GM18858 (cell line): ENCODE results near the gene CCSER1.
"Not testable (repeated sequence)": the region's sequence is repeated elsewhere in the genome, so short reads cannot be mapped to it uniquely, and the experiment has no call there.

Experiments used
- ATAC-seq: cut with Tn5 transposase; IDR thresholded peaks from one replicate; pipeline ENCODE4 v1.9.1; 2021; ENCODE audit not compliant: unreplicated experiment

CCSER1 gene

DNA sequence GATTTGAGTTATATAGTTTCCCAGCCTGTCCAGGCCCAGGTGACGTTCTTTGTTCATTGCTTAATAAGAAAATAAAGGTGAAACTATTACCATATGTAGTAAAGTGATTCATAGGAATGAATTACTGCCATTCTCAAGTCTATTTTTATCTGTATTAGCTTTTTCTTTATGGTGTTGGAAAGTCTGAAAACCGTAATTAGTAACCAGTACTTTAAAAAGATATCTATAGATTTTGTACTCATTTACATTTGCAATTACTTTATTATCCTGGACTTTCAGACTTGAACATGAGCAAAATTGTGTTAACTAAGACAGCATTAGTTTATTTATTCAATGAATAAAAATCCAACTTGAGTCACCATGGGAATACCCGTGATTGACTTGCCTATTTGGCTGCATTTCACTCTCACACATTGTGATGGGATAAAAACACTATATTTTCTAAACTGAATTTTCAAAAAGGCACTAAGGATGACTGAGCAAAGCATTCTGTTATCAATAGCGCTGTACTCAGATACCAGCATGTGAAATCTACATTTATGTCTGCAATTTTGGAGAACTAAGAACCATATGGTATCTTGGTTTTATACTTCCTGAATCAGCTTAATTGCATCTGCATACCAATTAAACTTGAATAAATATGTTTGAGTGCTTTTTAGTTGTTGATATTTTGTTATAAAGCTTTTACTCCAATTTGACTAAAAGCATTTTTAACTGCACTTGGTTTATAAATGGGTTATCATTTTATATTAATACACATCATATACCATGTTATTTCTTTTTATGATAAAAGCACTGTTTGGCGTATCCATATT, 154.6 kb downstream of the CCSER1 start:
- no peak for ATAC-seq

DNA sequence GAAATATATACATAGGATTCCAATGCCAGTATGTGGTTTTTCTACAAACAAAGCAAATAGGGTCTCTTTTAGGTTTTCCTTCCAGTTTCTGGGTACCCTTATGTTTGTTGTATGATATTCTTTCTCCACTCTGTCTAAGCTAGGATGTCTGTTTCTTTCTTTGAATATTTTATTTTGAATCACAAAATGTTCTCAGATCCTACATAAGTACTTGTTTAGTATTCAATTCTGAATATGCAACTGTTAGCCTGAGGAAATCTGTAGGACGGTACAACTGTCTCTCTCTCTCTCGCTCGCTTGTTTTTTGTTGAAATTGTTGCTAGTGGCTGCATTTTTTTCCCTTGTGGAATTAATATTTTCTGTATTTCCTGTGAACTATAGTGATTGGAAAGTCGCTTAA, 163.2 kb downstream of the CCSER1 start:
- ATAC-seq, result no peak

DNA sequence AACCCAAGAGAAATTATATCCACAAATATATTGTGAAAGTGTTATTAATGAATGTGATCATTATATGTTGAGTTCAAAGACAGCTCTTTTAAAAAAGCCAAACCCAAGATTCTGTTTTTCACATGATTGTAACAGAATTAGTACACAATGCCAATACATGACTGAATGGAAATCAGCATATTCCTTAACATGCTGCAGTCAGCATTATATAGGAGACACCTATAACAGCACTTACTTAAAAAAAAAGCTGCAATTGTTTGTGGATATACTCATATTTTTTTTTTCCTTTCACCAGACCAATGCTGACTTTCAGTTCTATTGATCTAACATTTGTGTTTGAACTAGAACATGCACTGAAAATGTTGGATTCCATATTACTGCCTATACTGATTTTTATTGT, 165.2 kb downstream of the CCSER1 start:
- no peak for ATAC-seq

DNA sequence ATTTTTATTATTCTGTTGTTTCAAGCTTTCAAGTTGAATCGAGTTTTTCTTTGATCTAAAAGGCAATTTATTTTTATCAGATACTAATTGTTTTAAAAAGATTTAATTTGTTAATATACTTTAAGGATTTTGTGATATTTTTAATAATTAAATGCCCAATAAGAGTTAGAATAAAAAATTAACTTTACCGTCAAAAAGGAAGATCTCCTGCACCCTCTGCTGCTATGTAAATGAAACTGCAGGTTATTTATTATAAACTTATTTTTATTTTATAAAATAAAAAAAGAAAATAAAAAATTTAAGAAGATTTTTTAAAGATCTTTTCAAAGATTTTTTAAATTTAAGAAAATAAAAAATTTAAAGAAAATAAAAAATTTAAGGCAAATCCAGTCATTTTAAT, 166.1 kb downstream of the CCSER1 start:
- ATAC-seq, result no peak

DNA sequence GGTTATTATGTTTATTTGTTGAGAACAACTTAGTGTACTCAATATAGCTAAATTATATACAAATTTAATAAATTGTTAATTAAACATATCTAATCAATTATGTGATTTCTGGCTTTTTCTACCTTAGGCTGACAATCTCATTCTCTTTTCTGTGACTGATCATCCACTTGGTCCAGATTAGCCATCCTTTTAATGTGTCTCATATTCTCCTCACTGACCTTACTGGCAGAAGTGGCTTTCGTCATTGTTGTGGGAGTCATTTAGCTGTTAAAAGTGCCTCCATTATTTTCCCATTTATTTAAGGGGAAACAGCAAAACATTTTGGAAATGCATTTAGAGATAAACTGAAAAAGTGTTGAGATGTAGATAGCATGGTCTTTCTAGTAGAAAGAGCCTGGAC, 172.2 kb downstream of the CCSER1 start:
- no peak for ATAC-seq

DNA sequence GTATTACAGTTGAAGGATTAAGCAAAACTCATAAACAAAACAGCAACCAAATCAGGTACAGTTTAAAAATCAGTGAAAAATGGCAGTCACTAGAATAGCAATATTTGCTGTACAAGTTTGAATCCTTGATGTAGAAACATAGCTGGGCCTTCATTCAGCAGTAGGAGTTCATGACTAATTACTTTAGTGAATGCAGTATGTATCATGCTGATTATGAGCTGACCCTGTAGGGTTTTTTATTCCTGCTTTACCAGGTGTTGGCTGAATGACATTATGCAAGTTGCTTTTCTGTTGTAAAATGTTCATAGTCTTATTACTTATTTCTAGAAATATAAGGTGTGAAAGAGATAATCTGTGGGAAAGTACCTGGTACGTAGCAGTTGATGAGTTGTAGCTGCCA, 179.6 kb downstream of the CCSER1 start:
- ATAC-seq, result no peak

DNA sequence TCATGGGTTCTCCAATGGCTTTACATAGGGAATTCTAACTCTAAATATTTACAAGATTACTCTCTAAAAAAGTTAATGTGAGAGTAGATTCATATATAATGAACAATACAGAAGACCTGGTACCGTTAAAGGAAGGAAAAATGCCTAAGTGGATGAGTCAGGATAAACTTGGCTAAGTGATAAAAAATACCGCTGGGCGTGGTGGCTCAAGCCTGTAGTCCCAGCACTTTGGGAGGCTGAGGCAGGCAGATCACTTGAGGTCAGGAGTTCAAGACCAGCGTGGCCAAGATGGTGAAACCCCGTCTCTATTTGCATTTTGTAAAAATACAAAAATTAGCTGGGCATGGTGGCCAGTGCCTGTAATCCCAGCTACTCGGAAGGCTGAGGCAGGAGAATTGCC, 189.9 kb downstream of the CCSER1 start:
- ATAC-seq, result not testable (repeated sequence)

DNA sequence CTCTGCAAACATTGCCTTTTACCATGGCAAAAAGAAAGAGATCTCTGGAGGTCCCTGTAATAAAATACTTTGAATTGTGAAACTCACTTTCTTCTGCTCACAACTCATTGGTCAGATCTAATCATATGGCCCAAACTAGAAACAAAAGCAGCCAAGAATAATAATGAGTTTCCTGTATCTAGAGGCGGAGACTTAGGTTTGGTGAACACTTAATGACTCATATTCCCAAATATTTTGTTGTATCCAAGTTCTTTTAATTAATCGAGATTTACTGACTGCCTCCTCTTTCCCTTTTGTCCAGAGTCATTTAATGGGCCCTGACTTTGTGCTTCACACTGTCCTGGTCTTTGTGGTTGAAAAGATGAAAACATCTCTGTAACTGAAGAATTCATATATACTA, 190.6 kb downstream of the CCSER1 start:
- no peak for ATAC-seq

DNA sequence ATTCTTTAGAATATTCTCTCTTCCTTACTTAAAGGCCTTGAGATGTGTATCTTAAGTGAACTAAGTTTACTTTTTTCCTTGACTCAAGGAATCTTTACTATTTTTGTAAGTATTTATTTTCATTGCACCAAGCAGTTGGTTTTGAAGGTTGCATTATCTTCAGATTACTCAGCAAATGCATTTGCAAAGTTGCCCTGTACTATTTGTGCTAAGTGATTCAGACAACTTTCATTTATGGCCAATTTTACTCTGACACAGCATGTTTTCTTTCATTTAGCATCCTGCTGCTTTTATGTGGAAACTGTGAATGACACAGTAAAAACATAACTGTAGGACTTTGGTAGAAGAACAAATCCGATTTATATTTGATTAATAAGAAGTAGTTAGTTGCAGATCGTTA, 191.0 kb downstream of the CCSER1 start:
- ATAC-seq, result no peak

DNA sequence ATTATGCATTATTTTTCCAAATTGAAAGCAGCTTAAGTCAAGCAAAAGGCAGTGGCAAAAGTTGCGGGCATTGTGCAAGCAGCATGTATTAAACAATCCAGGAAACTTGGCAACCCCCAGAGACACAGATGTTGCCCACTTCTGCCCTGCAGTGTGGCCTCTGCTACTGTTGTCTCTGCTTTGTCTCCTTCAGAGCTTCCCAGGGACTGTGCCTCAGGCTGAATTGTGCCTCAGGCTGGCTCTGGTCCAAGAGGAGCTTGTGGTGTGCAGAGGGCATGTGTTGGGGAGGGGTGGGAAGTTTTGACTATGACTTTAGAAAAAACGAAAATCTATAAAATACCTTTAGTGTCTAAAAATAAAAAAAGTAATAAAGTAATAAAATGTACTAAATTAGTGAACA, 201.4 kb downstream of the CCSER1 start:
- no peak for ATAC-seq

DNA sequence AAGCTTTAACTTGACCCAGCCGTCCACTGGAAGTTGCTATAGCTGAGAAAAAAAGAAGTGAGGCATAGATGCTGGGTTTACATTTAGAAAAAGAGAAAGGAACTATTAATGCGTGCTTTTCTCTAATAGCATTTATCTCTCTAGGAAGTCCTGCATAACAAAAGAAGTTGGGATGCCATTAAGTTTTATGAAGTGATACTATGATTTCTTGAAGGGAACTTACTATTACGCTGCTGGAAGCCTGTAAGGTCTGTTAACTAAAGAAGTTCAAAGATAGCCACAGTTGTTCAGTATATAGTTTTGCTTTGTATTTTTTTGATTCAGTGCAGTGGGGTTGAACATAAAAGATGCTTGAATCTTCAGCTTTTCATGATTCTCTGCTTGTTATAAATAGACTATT, 203.4 kb downstream of the CCSER1 start:
- no peak for ATAC-seq

DNA sequence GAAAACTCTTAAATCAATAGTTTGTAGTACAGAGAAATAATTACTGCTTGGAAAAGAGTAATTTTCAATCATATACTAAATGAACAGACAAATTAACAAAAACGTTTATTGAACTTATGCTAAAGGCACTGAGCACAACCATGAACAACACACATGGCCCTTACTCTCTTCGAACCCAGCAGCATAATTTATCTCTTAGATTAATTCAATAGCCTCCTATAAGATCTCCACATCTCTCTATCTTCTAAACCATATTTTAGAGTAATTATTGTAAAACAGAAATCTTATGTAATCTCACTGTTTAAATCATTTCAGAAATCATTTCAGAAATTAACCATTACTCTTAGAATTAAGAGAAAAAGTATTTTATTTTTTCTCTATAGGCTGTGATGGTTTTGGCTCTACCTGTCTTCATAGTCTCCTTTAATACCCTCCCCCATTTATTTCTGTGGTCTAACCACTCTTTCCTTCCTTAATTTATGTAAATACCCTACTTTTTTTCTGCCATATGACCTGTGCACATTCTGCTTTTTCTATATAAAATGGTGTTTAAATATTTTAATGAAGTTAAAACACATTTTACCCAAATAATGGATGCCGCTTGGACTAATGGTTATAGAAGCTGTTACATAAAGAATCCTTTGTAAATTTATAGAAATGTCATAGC, 218.5 kb downstream of the CCSER1 start:
- ATAC-seq, result no peak

DNA sequence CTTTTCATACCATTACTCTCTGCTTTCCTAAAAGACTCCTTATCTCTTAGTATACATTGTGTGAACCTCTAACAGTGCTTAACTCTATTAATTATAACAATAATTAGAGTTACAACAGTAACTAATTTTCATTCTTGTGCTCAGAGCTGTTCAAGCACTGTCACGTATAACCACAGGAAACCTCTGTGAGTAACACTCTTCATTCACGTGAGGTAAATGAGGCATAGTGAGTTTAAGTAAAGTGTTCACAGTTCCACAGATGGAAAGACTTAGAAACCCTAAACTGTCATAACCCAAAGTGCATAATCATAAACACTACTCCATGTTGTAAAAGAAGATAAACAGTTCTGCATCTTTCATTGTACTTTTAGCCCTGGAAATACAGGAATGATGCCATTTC, 222.4 kb downstream of the CCSER1 start:
- no peak for ATAC-seq

DNA sequence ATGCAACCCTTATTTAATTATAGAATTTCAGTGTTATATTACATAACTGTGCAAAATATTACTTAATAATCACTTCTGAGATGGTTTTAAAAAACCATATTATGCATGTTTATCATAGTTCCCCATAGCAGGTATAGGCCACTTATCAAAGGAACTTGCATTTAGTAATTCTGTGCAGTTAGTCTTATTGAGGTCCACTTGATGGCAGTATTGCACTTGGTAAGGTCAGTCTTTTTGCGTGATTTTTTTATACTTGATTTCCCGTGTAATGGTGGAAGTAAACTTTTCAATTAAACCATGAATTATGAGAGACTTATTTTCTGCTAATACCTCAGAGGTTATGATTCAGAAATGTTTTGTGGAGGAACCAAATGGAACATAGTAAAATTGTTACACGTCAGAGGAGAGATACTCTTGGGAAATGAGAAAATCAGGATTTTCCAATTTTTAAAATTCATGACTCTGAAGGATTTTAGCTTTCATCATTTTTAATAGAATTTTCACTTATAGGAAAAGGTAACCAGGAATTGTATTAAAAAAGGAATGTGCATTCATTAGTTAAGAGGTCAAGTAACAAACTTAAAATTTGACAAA, 230.0 kb downstream of the CCSER1 start:
- ATAC-seq, result no peak

DNA sequence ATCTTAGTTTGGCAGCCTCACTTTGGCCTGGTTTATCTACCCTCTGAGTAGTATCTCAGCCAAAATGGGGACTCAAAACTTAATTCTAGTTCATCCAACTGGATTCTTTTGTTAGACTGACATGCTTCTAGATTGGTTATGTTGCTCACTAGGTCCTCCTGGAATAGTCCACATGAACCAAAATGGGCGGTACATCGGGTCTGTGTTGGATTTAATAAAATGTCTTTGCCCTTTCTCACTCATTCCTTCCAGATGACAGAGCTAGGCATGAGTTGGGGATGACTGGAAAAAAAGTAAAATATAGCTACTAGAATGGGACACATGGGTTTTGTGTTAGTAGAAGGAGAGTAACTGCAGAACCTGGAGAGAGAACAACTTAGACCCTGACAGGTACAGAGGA, 247.9 kb downstream of the CCSER1 start:
- ATAC-seq, result no peak

DNA sequence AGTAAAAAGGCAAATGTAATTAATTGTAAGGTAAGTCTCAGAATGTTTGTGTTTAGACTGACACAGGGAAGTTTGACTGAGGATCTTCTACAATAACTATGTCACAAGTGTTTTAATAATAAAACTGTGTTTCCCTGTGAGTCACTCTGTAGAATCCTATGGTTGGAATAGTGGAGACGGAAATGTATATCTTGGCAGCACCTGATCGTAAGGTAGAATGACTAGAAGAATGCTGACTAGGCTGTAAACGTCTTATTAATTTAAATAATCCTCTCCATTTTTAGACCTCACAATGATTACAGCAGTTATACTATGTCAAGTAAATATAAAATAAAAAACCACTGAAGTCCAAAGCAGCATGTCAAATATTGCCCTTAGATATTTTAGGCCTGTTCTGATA, 266.0 kb downstream of the CCSER1 start:
- no peak for ATAC-seq

DNA sequence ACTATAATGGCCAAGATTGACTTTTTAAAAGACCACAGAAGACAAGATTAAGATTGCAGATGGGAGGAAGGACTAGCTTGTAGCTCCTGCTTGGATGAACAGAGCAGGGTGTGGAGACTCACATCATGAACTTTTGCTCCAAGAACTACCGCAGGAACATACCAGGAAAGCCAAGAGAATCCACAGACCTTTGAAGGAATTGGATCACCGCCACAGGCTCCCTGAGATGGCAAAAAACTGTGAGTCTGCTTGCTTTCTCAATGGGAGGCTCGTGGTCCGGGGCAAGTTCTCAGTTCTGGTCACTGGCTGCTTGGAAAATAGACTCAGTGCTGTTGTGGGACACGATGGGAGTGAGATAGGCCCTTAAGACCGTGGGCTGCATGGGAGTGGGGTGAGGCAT, 276.6 kb downstream of the CCSER1 start:
- no peak for ATAC-seq

DNA sequence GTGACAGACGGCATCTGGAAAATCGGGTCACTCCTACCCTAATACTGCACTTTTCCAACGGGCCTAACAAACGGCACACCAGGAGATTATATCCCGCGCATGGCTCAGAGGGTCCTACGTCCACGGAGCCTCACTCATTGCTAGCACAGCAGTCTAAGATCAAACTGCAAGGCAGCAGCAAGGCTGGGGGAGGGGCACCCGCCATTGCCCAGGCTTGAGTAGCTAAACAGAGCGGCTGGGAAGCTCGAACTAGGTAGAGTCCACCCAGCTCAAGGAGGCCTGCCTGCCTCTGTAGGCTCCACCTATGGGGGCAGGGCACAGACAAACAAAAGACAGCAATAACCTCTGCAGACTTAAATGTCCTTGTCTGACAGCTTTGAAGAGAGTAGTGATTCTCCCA, 280.7 kb downstream of the CCSER1 start:
- ATAC-seq, result not testable (repeated sequence)

DNA sequence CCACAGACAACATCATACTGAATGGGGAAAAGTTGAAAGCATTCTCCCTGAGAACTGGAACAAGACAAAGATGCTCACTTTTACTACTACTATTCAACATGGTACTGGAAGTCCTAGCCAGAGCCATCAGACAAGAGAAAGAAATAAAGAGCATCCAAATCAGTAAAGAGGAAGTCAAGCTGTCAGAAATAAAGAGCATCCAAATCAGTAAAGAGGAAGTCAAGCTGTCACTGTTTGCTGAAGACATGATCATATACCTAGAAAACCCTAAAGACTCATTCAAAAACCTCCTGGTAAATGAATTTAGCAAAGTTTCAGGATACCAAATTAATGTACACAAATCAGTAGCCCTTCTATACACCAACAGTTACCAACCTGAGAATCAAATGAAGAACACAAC, 285.6 kb downstream of the CCSER1 start:
- ATAC-seq, result not testable (repeated sequence)

DNA sequence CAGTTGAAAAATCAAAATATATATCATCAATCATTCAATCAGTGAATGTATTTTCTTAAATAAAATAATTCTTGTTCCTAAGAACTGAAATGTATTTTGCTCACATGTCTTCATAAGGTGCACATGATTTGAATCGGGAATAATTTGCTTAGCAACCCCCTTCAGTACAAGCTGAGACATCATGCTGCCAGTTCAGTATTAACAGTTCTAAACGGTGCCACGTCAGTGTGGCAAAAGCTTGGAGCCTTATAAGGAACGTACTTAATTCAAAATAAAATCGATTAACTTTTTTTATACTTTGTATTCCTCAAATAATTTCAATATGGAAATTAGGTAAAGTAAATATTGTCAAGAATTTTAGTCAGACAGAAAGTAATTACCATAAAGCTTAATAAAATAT, 287.9 kb downstream of the CCSER1 start:
- no peak for ATAC-seq

DNA sequence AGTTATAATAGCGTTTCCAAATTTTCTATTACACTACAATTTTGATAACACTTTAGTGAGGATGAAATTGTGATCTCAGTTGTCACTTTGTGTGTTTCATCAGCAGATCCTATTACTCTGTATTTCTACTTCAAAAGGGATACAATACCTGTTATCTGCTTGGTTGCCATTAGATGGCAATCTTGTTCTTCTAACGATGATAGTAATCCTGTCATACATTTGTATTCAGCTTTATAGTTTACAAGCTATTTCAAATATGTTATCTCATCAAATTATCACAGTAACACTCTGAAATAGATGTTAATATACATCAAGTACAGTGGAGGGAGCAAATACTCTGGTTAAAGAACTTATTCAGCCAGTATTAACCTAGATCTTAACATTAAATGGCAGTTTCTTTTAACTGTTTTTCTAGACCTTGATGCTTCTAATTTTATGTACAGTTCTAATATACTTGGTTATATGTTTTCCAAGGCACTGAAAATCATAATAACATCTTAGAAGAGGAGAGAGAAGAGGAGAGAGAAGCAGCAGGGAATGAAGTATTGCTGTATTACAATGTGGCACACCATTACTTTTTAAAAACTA, 292.0 kb downstream of the CCSER1 start:
- ATAC-seq, result peak; percentile 90

DNA sequence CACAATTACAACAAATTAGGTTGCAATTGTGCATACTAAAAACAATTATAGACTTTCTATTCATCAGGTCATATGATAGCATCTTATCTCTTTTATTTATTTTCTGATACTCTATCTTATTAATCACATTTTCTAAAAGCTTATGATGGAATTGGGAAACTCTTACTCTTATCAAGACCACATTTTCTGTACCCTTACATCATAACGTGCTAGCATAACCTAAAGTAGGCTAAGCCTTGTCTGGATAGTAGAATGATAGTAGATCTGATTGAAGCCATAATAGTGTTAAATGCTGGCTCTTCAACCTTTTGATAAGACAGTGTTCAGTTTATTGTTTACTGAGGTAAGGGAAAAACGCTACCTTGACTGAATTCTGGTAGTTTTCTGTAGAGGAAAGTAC, 294.0 kb downstream of the CCSER1 start:
- no peak for ATAC-seq
